GM23338 (cell line): ENCODE data around the gene NDUFB6. TPM values are rescaled to one million over a fixed set of nuclear protein-coding genes. Genes with fewer than 3 reads are reported as not detected.

Experiments used
- ATAC-seq: fragments of 200-7000 bp; cut with Tn5 transposase; 3 replicates; pipeline ENCODE4 v1.9.1; 2020
- DNase-seq: peaks from one replicate; pipeline ENCODE4 v3.0.0-alpha.2; 2015; ENCODE audit warnings: low spot score
- H2AFZ ChIP-seq: fragments of 200-600 bp; sonication (generic); 2 replicates; pipeline ENCODE4 v1.8.0; 2016; ENCODE audit warnings: antibody characterized with exemption, mild to moderate bottlenecking, moderate library complexity
- H3F3A ChIP-seq: fragments of 200-600 bp; sonication (generic); replicated peaks from 2 replicates; pipeline ENCODE4 v1.8.0; 2017; ENCODE audit warnings: antibody characterized with exemption, mixed run types, low read depth
- H3K27ac ChIP-seq: fragments of 200-600 bp; sonication (generic); 2 replicates; pipeline ENCODE4 v1.6.1; 2016; ENCODE audit warnings: low read depth
- H3K27me3 ChIP-seq: fragments of 200-600 bp; sonication (generic); 2 replicates; pipeline ENCODE4 v1.8.0; 2016; ENCODE audit warnings: mild to moderate bottlenecking, mixed run types, moderate library complexity; ENCODE audit not compliant: insufficient read depth
- H3K36me3 ChIP-seq: fragments of 200-600 bp; sonication (generic); 2 replicates; pipeline ENCODE4 v1.8.0; 2016; ENCODE audit warnings: mild to moderate bottlenecking; ENCODE audit not compliant: insufficient read depth
- H3K4me1 ChIP-seq: fragments of 200-600 bp; sonication (generic); 2 replicates; pipeline ENCODE4 v1.8.0; 2016; ENCODE audit warnings: mild to moderate bottlenecking, moderate library complexity; ENCODE audit not compliant: insufficient read depth
- H3K4me2 ChIP-seq: fragments of 200-600 bp; sonication (generic); 2 replicates; pipeline ENCODE4 v1.7.1; 2017; ENCODE audit warnings: mixed run types
- H3K4me3 ChIP-seq: fragments of 200-600 bp; sonication (generic); 2 replicates; pipeline ENCODE4 v1.6.1; 2016; ENCODE audit warnings: mixed run types
- H3K79me2 ChIP-seq: fragments of 200-600 bp; sonication (generic); replicated peaks from 2 replicates; pipeline ENCODE4 v1.8.0; 2017; ENCODE audit warnings: mild to moderate bottlenecking; ENCODE audit not compliant: insufficient read depth
- H3K9me2 ChIP-seq: fragments of 200-600 bp; sonication (generic); 2 replicates; pipeline ENCODE4 v1.8.0; 2017; ENCODE audit not compliant: insufficient read depth
- H4K20me1 ChIP-seq: fragments of 200-600 bp; sonication (generic); replicated peaks from 2 replicates; pipeline ENCODE4 v1.8.0; 2017; ENCODE audit warnings: mild to moderate bottlenecking; ENCODE audit not compliant: insufficient read depth
- H3K27ac Mint-ChIP-seq: 2 replicates; pipeline ENCODE4 v1.8.0; 2020; ENCODE audit warnings: inconsistent platforms, mild to moderate bottlenecking, moderate library complexity, mixed read lengths
- H3K27me3 Mint-ChIP-seq: 3 replicates; pipeline ENCODE4 v1.8.0; 2022; ENCODE audit warnings: low read depth, mild to moderate bottlenecking, moderate library complexity, mixed read lengths, inconsistent platforms; ENCODE audit not compliant: insufficient read depth, poor library complexity
- H3K36me3 Mint-ChIP-seq: 3 replicates; pipeline ENCODE4 v1.8.0; 2021; ENCODE audit warnings: low read depth, mild to moderate bottlenecking, inconsistent platforms, moderate library complexity, mixed read lengths
- H3K4me1 Mint-ChIP-seq: 3 replicates; pipeline ENCODE4 v1.8.0; 2020; ENCODE audit warnings: mild to moderate bottlenecking, inconsistent platforms, mixed read lengths
- H3K4me3 Mint-ChIP-seq: 3 replicates; pipeline ENCODE4 v1.8.0; 2021; ENCODE audit warnings: moderate library complexity, mild to moderate bottlenecking, inconsistent platforms, mixed read lengths
- H3K9me3 Mint-ChIP-seq: 3 replicates; pipeline ENCODE4 v1.8.0; 2020; ENCODE audit warnings: moderate library complexity, mild to moderate bottlenecking, inconsistent platforms, mixed read lengths
- EZH2 ChIP-seq: fragments of 200-600 bp; sonication (generic); IDR thresholded peaks from one replicate; pipeline ENCODE4 v1.8.0; 2017; ENCODE audit warnings: antibody characterized with exemption, mild to moderate bottlenecking, low read depth; ENCODE audit not compliant: unreplicated experiment
- JUNB ChIP-seq: IDR thresholded peaks from one replicate; pipeline ENCODE4 v1.6.1; 2016; ENCODE audit warnings: antibody characterized with exemption; ENCODE audit not compliant: unreplicated experiment
- NANOG ChIP-seq: IDR thresholded peaks from 2 replicates; pipeline ENCODE4 v1.6.1; 2016; ENCODE audit warnings: antibody characterized with exemption, borderline replicate concordance
- ZNF114 ChIP-seq: fragments of 250-450 bp; sonication (Bioruptor Pico); IDR thresholded peaks from 2 replicates; pipeline ENCODE4 v1.5.0; 2020; ENCODE audit warnings: mild to moderate bottlenecking, moderate library complexity
- polyA plus RNA-seq: library from polyadenylated mRNA; unstranded; fragments of >200 nt; fragmentation: Nextera tagmentation; extraction: Ambion mirVana; gene quantifications from 2 replicates; pipeline ENCODE4 v1.2.1, GENCODE V29; 2016
- total RNA-seq: library from RNA; depleted of rRNA; stranded (reverse); fragments of >200 nt; shearing (Covaris generic); gene quantifications from 2 replicates; pipeline ENCODE4 v1.2.3, GENCODE V29; 2014
- TF ChIP-seq, protein P1 (sequence below): fragments of 250-450 bp; sonication (Bioruptor Pico); IDR thresholded peaks from 2 replicates; pipeline ENCODE4 v1.5.0; 2020; ENCODE audit warnings: mild to moderate bottlenecking, moderate library complexity
- TF ChIP-seq, protein P2 (sequence below): IDR thresholded peaks from one replicate; pipeline ENCODE4 v1.6.1; 2018; ENCODE audit warnings: antibody characterized with exemption; ENCODE audit not compliant: unreplicated experiment

The NDUFB6 gene
- total and polyA plus RNA-seq, 2 experiments from 2014 or later = 56.5 to 231 TPM

DNA sequence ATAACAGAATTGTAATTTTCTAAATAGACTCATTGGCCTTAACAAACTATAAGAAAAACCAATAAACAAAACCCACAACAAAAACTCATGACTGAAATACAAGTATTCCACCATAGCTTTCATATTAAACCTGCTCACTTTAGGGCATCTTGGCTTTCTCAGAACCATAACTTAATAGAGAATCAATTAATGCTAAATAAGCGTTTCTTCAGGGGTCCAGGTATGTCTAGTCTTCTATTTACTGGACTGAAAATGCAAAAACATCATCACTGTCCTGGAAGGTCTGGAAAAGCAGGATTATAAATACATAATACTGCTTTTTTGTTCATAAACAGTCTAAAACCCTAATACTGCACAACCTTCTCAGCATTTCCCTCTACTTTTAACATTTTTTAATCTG is 27.1 kb downstream of the NDUFB6 start (continued):
- TF ChIP-seq, protein P1, sequence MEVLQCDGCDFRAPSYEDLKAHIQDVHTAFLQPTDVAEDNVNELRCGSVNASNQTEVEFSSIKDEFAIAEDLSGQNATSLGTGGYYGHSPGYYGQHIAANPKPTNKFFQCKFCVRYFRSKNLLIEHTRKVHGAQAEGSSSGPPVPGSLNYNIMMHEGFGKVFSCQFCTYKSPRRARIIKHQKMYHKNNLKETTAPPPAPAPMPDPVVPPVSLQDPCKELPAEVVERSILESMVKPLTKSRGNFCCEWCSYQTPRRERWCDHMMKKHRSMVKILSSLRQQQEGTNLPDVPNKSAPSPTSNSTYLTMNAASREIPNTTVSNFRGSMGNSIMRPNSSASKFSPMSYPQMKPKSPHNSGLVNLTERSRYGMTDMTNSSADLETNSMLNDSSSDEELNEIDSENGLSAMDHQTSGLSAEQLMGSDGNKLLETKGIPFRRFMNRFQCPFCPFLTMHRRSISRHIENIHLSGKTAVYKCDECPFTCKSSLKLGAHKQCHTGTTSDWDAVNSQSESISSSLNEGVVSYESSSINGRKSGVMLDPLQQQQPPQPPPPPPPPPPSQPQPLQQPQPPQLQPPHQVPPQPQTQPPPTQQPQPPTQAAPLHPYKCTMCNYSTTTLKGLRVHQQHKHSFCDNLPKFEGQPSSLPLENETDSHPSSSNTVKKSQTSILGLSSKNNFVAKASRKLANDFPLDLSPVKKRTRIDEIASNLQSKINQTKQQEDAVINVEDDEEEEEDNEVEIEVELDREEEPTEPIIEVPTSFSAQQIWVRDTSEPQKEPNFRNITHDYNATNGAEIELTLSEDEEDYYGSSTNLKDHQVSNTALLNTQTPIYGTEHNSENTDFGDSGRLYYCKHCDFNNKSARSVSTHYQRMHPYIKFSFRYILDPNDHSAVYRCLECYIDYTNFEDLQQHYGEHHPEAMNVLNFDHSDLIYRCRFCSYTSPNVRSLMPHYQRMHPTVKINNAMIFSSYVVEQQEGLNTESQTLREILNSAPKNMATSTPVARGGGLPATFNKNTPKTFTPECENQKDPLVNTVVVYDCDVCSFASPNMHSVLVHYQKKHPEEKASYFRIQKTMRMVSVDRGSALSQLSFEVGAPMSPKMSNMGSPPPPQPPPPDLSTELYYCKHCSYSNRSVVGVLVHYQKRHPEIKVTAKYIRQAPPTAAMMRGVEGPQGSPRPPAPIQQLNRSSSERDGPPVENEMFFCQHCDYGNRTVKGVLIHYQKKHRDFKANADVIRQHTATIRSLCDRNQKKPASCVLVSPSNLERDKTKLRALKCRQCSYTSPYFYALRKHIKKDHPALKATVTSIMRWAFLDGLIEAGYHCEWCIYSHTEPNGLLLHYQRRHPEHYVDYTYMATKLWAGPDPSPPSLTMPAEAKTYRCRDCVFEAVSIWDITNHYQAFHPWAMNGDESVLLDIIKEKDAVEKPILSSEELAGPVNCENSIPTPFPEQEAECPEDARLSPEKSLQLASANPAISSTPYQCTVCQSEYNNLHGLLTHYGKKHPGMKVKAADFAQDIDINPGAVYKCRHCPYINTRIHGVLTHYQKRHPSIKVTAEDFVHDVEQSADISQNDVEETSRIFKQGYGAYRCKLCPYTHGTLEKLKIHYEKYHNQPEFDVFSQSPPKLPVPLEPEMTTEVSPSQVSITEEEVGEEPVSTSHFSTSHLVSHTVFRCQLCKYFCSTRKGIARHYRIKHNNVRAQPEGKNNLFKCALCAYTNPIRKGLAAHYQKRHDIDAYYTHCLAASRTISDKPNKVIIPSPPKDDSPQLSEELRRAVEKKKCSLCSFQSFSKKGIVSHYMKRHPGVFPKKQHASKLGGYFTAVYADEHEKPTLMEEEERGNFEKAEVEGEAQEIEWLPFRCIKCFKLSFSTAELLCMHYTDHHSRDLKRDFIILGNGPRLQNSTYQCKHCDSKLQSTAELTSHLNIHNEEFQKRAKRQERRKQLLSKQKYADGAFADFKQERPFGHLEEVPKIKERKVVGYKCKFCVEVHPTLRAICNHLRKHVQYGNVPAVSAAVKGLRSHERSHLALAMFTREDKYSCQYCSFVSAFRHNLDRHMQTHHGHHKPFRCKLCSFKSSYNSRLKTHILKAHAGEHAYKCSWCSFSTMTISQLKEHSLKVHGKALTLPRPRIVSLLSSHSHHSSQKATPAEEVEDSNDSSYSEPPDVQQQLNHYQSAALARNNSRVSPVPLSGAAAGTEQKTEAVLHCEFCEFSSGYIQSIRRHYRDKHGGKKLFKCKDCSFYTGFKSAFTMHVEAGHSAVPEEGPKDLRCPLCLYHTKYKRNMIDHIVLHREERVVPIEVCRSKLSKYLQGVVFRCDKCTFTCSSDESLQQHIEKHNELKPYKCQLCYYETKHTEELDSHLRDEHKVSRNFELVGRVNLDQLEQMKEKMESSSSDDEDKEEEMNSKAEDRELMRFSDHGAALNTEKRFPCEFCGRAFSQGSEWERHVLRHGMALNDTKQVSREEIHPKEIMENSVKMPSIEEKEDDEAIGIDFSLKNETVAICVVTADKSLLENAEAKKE (CRISPR knock-in tag) = no peak
- TF ChIP-seq ZNF114 (CRISPR knock-in tag) = no peak

DNA sequence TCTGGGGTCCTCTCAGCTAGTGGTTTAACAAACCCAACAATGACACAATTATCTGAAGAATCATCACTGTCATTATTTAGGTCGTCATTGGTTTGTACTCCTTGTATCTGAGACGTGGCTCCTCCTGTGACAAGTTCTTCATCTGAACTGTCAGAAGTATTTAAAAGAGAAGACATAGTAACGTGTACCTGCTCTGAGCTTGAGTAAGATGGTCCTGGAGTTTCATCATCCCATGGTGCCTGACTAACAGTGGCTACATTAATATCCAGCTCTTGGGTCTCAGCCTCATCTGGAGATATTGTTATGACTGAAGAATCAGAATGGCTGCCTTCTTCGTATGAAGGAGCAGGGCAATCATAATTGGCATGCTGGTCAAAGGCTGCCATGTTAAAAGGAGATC is 29.9 kb downstream of the NDUFB6 start:
- no peak overlapping the region for H3K4me2 ChIP-seq
- peaks cover 2% of the 10 kb centered on the region for H3K27me3 Mint-ChIP-seq
- no peak for DNase-seq
- H3K27me3 ChIP-seq = no peaks in the 10 kb centered on the region
- H3K79me2 ChIP-seq = peaks cover 80% of the 10 kb centered on the region
- peaks cover 41% of the 10 kb centered on the region for H3K36me3 Mint-ChIP-seq
- H3K4me3 Mint-ChIP-seq = no peak overlapping the region
- H3K9me2 ChIP-seq = no peaks in the 10 kb centered on the region
- peaks cover 57% of the 10 kb centered on the region for H4K20me1 ChIP-seq
- no peaks in the 10 kb centered on the region; the same call in none of the 3 replicates for H3K4me1 Mint-ChIP-seq
- no peak overlapping the region for H2AFZ ChIP-seq
- H3K36me3 ChIP-seq = peaks cover 17% of the 10 kb centered on the region; the same call in 1 of the 2 replicates
- no peak overlapping the region for H3K27ac Mint-ChIP-seq
- H3K4me1 ChIP-seq = no peaks in the 10 kb centered on the region
- no peak for ATAC-seq
- no peaks in the 10 kb centered on the region for H3K9me3 Mint-ChIP-seq
- H3K27ac ChIP-seq = no peak overlapping the region
- no peak overlapping the region for H3K4me3 ChIP-seq
- no peaks in the 10 kb centered on the region for H3F3A ChIP-seq
- TF ChIP-seq ZNF114 (CRISPR knock-in tag) (no peak), JUNB (no peak), EZH2 (no peak), NANOG (no peak)
- TF ChIP-seq, protein P1 (CRISPR knock-in tag) = no peak
- TF ChIP-seq, protein P2, sequence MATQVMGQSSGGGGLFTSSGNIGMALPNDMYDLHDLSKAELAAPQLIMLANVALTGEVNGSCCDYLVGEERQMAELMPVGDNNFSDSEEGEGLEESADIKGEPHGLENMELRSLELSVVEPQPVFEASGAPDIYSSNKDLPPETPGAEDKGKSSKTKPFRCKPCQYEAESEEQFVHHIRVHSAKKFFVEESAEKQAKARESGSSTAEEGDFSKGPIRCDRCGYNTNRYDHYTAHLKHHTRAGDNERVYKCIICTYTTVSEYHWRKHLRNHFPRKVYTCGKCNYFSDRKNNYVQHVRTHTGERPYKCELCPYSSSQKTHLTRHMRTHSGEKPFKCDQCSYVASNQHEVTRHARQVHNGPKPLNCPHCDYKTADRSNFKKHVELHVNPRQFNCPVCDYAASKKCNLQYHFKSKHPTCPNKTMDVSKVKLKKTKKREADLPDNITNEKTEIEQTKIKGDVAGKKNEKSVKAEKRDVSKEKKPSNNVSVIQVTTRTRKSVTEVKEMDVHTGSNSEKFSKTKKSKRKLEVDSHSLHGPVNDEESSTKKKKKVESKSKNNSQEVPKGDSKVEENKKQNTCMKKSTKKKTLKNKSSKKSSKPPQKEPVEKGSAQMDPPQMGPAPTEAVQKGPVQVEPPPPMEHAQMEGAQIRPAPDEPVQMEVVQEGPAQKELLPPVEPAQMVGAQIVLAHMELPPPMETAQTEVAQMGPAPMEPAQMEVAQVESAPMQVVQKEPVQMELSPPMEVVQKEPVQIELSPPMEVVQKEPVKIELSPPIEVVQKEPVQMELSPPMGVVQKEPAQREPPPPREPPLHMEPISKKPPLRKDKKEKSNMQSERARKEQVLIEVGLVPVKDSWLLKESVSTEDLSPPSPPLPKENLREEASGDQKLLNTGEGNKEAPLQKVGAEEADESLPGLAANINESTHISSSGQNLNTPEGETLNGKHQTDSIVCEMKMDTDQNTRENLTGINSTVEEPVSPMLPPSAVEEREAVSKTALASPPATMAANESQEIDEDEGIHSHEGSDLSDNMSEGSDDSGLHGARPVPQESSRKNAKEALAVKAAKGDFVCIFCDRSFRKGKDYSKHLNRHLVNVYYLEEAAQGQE = no peak
